H9 (cell line): Measurements from ENCODE around the gene STH. TPM values are rescaled to one million over a fixed set of nuclear protein-coding genes. Genes with fewer than 3 reads are reported as not detected.

ENCODE experiments used
- DNase-seq: peaks from one replicate; pipeline ENCODE4 v3.0.0-alpha.2; 2017
- H2AFZ ChIP-seq: one replicate; pipeline ENCODE4 v1.6.1; 2013; ENCODE audit warnings: mild to moderate bottlenecking, low read length, control low read depth, moderate library complexity
- H2AK5ac ChIP-seq: 2 replicates; pipeline ENCODE4 v1.6.1; 2013; ENCODE audit warnings: low read length, control low read depth, mixed read lengths; ENCODE audit not compliant: insufficient read length
- H2BK120ac ChIP-seq: one replicate; pipeline ENCODE4 v1.6.1; 2013; ENCODE audit warnings: low read depth, mild to moderate bottlenecking, low read length, control low read depth, inconsistent platforms; ENCODE audit not compliant: poor library complexity, severe bottlenecking
- H2BK12ac ChIP-seq: 2 replicates; pipeline ENCODE4 v1.6.1; 2013; ENCODE audit warnings: low read length, control low read depth, mixed read lengths, low read depth; ENCODE audit not compliant: insufficient read length
- H2BK15ac ChIP-seq: 2 replicates; pipeline ENCODE4 v1.6.1; 2013; ENCODE audit warnings: low read depth, low read length, control low read depth
- H2BK20ac ChIP-seq: one replicate; pipeline ENCODE4 v1.6.1; 2013; ENCODE audit warnings: low read depth, mild to moderate bottlenecking, low read length, control low read depth, inconsistent platforms; ENCODE audit not compliant: poor library complexity, severe bottlenecking
- H2BK5ac ChIP-seq: 2 replicates; pipeline ENCODE4 v1.6.1; 2013; ENCODE audit warnings: low read length, control low read depth, mixed read lengths; ENCODE audit not compliant: insufficient read length
- H3K14ac ChIP-seq: 2 replicates; pipeline ENCODE4 v1.6.1; 2013; ENCODE audit warnings: low read length, control low read depth; ENCODE audit not compliant: insufficient read depth
- H3K18ac ChIP-seq: 2 replicates; pipeline ENCODE4 v1.6.1; 2013; ENCODE audit warnings: low read depth, mild to moderate bottlenecking, mixed read lengths, low read length, control low read depth; ENCODE audit not compliant: insufficient read length
- H3K23ac ChIP-seq: 2 replicates; pipeline ENCODE4 v1.6.1; 2013; ENCODE audit warnings: low read length, control low read depth, mixed read lengths, low read depth; ENCODE audit not compliant: insufficient read length
- H3K23me2 ChIP-seq: 2 replicates; pipeline ENCODE4 v1.6.1; 2013; ENCODE audit warnings: low read depth, mild to moderate bottlenecking, mixed read lengths, low read length, control low read depth; ENCODE audit not compliant: insufficient read length, poor library complexity, severe bottlenecking
- H3K27ac ChIP-seq: 2 replicates; pipeline ENCODE4 v1.5.1; 2013; ENCODE audit warnings: low read length, control low read depth, mixed read lengths, low read depth; ENCODE audit not compliant: insufficient read length
- H3K27me3 ChIP-seq: 2 replicates; pipeline ENCODE4 v1.6.1; 2013; ENCODE audit warnings: low read length, control low read depth, inconsistent platforms; ENCODE audit not compliant: insufficient read depth
- H3K4ac ChIP-seq: 2 replicates; pipeline ENCODE4 v1.6.1; 2013; ENCODE audit warnings: low read depth, mild to moderate bottlenecking, control low read depth, inconsistent platforms, low read length, moderate library complexity
- H3K4me1 ChIP-seq: 2 replicates; pipeline ENCODE4 v1.6.1; 2013; ENCODE audit warnings: low read length, control low read depth, inconsistent platforms; ENCODE audit not compliant: insufficient read depth
- H3K4me2 ChIP-seq: 2 replicates; pipeline ENCODE4 v1.6.1; 2013; ENCODE audit warnings: low read length, control low read depth, mixed read lengths; ENCODE audit not compliant: insufficient read length, insufficient read depth
- H3K56ac ChIP-seq: 2 replicates; pipeline ENCODE4 v1.6.1; 2013; ENCODE audit warnings: low read depth, mild to moderate bottlenecking, mixed read lengths, low read length, control low read depth; ENCODE audit not compliant: insufficient read length
- H3K79me1 ChIP-seq: 2 replicates; pipeline ENCODE4 v1.6.1; 2013; ENCODE audit warnings: low read depth, mild to moderate bottlenecking, moderate library complexity, low read length, control low read depth, inconsistent platforms; ENCODE audit not compliant: insufficient read depth, poor library complexity, severe bottlenecking
- H3K79me2 ChIP-seq: 2 replicates; pipeline ENCODE4 v1.6.1; 2013; ENCODE audit warnings: low read length, control low read depth, inconsistent platforms; ENCODE audit not compliant: insufficient read depth
- H3K9ac ChIP-seq: 2 replicates; pipeline ENCODE4 v1.6.1; 2013; ENCODE audit warnings: low read length, control low read depth, mixed read lengths; ENCODE audit not compliant: insufficient read length; ENCODE audit errors: extremely low read depth
- H3K9me3 ChIP-seq: one replicate; pipeline ENCODE4 v1.6.1; 2013; ENCODE audit warnings: low read depth, low read length, inconsistent platforms; ENCODE audit not compliant: control insufficient read depth
- H3T11ph ChIP-seq: one replicate; pipeline ENCODE4 v1.6.1; 2013; ENCODE audit warnings: mild to moderate bottlenecking, low read length, control low read depth, inconsistent platforms
- H4K20me1 ChIP-seq: one replicate; pipeline ENCODE4 v1.6.1; 2013; ENCODE audit not compliant: control insufficient read depth, insufficient read length, insufficient read depth
- H4K5ac ChIP-seq: 2 replicates; pipeline ENCODE4 v1.6.1; 2013; ENCODE audit warnings: low read depth, mild to moderate bottlenecking, mixed read lengths, low read length, control low read depth; ENCODE audit not compliant: insufficient read length
- H4K8ac ChIP-seq: replicated peaks from 2 replicates; pipeline ENCODE4 v1.6.1; 2013; ENCODE audit warnings: low read length, control low read depth, mixed read lengths, low read depth; ENCODE audit not compliant: insufficient read length
- H4K91ac ChIP-seq: 2 replicates; pipeline ENCODE4 v1.6.1; 2013; ENCODE audit warnings: low read depth, mild to moderate bottlenecking, moderate library complexity, mixed read lengths, low read length, control low read depth; ENCODE audit not compliant: insufficient read length
- H3K27ac Mint-ChIP-seq, 3 experiments: 2 replicates in 2 of 3; 3 replicates in 1 of 3; pipeline ENCODE4 v1.8.0; 2020 to 2021; ENCODE audit warnings: mixed read lengths in 3 of 3, mild to moderate bottlenecking in 1 of 3, moderate library complexity in 1 of 3
- H3K27me3 Mint-ChIP-seq: 2 replicates; pipeline ENCODE4 v1.8.0; 2021; ENCODE audit warnings: low read depth, mild to moderate bottlenecking, moderate library complexity, mixed read lengths
- H3K36me3 Mint-ChIP-seq, 3 experiments: 2 replicates in 2 of 3; 3 replicates in 1 of 3; pipeline ENCODE4 v1.8.0; 2020 to 2021; ENCODE audit warnings: low read depth in 3 of 3, mixed read lengths in 3 of 3; ENCODE audit not compliant: insufficient read depth in 1 of 3
- H3K4me1 Mint-ChIP-seq, 2 experiments: 2 replicates each; pipeline ENCODE4 v1.8.0; 2020; ENCODE audit warnings: mixed read lengths in 2 of 2
- H3K4me3 Mint-ChIP-seq, 2 experiments: 2 replicates in 1 of 2; 3 replicates in 1 of 2; pipeline ENCODE4 v1.8.0; 2020 to 2021; ENCODE audit warnings: mild to moderate bottlenecking in 2 of 2, mixed read lengths in 2 of 2, moderate library complexity in 1 of 2
- H3K9me3 Mint-ChIP-seq, 2 experiments: 2 replicates in 1 of 2; 3 replicates in 1 of 2; pipeline ENCODE4 v1.8.0; 2020; ENCODE audit warnings: mild to moderate bottlenecking in 2 of 2, mixed read lengths in 2 of 2, moderate library complexity in 1 of 2
- WGBS: extraction: QIAGEN DNeasy Blood & Tissue Kit; methylation state at CpG from one replicate; pipeline ENCODE4 v1.1.7; 2013; ENCODE audit warnings: missing lambda C conversion rate, low lambda C conversion rate, mixed read lengths; ENCODE audit not compliant: insufficient read length; ENCODE audit errors: extremely low coverage; 5-methylcytosine and 5-hydroxymethylcytosine counted together
- total RNA-seq: library from RNA; stranded (reverse); gene quantifications from 2 replicates; pipeline ENCODE4 v1.2.1, GENCODE V29; 2021
- TF ChIP-seq, protein P1 (sequence below): fragments of 200-600 bp; sonication (generic); conservative IDR thresholded peaks from 3 replicates; pipeline ENCODE4 v1.8.0; 2021; ENCODE audit warnings: antibody characterized with exemption, mild to moderate bottlenecking

The STH gene
- total RNA-seq, 1 experiment from 2014 or later = not detected

DNA sequence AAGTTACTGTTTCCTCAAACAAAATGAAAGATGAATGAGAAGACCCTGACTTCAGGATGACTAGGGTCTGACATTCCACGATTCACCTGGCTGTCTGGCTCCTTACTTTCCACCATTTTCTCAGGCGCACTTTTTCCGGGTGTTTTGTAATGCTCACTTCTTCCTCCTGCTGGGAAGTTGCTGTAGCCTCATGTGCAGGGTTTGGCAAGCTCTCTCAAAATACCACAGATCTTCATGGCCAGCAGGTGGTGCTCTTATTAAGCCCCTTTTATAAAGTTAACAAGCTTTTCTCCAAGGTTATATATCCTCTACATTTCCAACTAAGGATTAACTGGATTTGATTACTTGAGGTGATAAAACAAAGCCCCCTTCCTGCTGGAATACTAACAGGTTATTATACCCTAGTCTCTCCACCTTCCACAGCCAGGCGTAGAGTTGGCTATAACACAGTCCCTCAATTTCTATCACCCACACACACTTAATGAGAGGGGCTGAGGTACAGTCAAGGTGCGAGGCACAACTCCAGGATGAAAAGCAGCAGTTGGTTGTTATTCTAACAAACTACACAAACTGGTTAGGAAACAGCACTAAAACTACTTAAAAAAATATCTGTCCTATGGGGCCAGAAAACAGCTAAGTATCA, 45.4 kb downstream of the STH start:
- Histone ChIP-seq H2AFZ (no peak overlapping the region), H4K5ac (no peak overlapping the region), H3T11ph (no peak overlapping the region), H3K23ac (no peak overlapping the region), H2BK15ac (no peak overlapping the region), H3K4ac (no peak overlapping the region), H3K79me2 (no peaks in the 10 kb centered on the region), H3K79me1 (no peaks in the 10 kb centered on the region), H3K14ac (no peak overlapping the region), H2BK12ac (no peak overlapping the region), H4K8ac (no peak overlapping the region), H2BK5ac (no peak overlapping the region), H3K27me3 (no peaks in the 10 kb centered on the region), H3K4me1 (no peaks in the 10 kb centered on the region), H2BK120ac (no peak overlapping the region), H3K27ac (no peak overlapping the region), H2BK20ac (no peak overlapping the region), H3K4me2 (no peak overlapping the region), H2AK5ac (no peak overlapping the region), H4K91ac (no peak overlapping the region), H3K9ac (no peak overlapping the region), H3K9me3 (no peaks in the 10 kb centered on the region), H3K18ac (no peak overlapping the region), H3K23me2 (no peaks in the 10 kb centered on the region), H3K56ac (no peak overlapping the region), H4K20me1 (no peaks in the 10 kb centered on the region)
- peak; percentile 76 for DNase-seq
- WGBS = no CpG with 5 or more reads among the region's 5 CpGs
- Mint-ChIP-seq H3K36me3 (peaks cover 29 to 79% (median 78%) of the 10 kb centered on the region in 3 experiments; a peak in 6 of 7 replicates), H3K27me3 (no peaks in the 10 kb centered on the region), H3K9me3 (no peaks in the 10 kb centered on the region), H3K4me1 (peaks cover 13 to 18% of the 10 kb centered on the region in 2 experiments), H3K27ac (peak overlapping the region in 2 of 3 experiments; percentile 3 to 59; a peak in 1 of 7 replicates), H3K4me3 (no peak overlapping the region)
- TF ChIP-seq, protein P1, sequence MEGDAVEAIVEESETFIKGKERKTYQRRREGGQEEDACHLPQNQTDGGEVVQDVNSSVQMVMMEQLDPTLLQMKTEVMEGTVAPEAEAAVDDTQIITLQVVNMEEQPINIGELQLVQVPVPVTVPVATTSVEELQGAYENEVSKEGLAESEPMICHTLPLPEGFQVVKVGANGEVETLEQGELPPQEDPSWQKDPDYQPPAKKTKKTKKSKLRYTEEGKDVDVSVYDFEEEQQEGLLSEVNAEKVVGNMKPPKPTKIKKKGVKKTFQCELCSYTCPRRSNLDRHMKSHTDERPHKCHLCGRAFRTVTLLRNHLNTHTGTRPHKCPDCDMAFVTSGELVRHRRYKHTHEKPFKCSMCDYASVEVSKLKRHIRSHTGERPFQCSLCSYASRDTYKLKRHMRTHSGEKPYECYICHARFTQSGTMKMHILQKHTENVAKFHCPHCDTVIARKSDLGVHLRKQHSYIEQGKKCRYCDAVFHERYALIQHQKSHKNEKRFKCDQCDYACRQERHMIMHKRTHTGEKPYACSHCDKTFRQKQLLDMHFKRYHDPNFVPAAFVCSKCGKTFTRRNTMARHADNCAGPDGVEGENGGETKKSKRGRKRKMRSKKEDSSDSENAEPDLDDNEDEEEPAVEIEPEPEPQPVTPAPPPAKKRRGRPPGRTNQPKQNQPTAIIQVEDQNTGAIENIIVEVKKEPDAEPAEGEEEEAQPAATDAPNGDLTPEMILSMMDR = peak; percentile 89
